HepG2 (cell line): ENCODE data around the gene RELB. TPM values are rescaled to one million over a fixed set of nuclear protein-coding genes. Genes with fewer than 3 reads are reported as not detected.

ENCODE experiments used
- CREM ChIP-seq, 2 experiments: sonication (generic) in 1 of 2; formaldehyde crosslinking in 1 of 2; IDR thresholded peaks; 2 replicates each; pipeline versions ENCODE4 v1.4.0 to v1.6.1; 2016 to 2020; ENCODE audit warnings: antibody characterized with exemption in 1 of 2, mild to moderate bottlenecking in 1 of 2, missing genetic modification reagents in 1 of 2
- DMAP1 ChIP-seq: IDR thresholded peaks from 2 replicates; pipeline ENCODE4 v1.6.1; 2016
- DPF2 ChIP-seq: sonication (generic); formaldehyde crosslinking; IDR thresholded peaks from 2 replicates; pipeline ENCODE4 v1.4.0; 2020; ENCODE audit warnings: mild to moderate bottlenecking, low read depth, missing genetic modification reagents, borderline replicate concordance
- HDAC1 ChIP-seq: sonication (generic); formaldehyde crosslinking; IDR thresholded peaks from 2 replicates; pipeline ENCODE4 v1.5.1; 2020; ENCODE audit warnings: mild to moderate bottlenecking, missing genetic modification reagents
- IKZF1 ChIP-seq: fragments of 450-650 bp; IDR thresholded peaks from 2 replicates; pipeline ENCODE4 v1.7.1; 2016
- IRF2 ChIP-seq: IDR thresholded peaks from 2 replicates; pipeline ENCODE4 v1.6.1; 2018; ENCODE audit warnings: missing genetic modification reagents, missing compliant biosample characterization
- KDM5A ChIP-seq: fragments of 200-600 bp; sonication (generic); IDR thresholded peaks from 2 replicates; pipeline ENCODE4 v1.7.0; 2018; ENCODE audit warnings: antibody characterized with exemption, mild to moderate bottlenecking, low read length, borderline replicate concordance
- NFAT5 ChIP-seq: sonication (generic); formaldehyde crosslinking; IDR thresholded peaks from 2 replicates; pipeline ENCODE4 v1.4.0; 2020; ENCODE audit warnings: missing genetic modification reagents
- NFE2L2 ChIP-seq: fragments of 150-350 bp; IDR thresholded peaks from 2 replicates; pipeline ENCODE4 v1.6.1; 2014; ENCODE audit warnings: low read length
- PHF20 ChIP-seq: sonication (generic); formaldehyde crosslinking; IDR thresholded peaks from 2 replicates; pipeline ENCODE4 v1.5.0; 2020; ENCODE audit warnings: mild to moderate bottlenecking, missing genetic modification reagents
- PHF21A ChIP-seq: sonication (generic); formaldehyde crosslinking; IDR thresholded peaks from 2 replicates; pipeline ENCODE4 v1.5.0; 2020; ENCODE audit warnings: mild to moderate bottlenecking, missing genetic modification reagents
- RARA ChIP-seq: IDR thresholded peaks from 2 replicates; pipeline ENCODE4 v1.6.1; 2016; ENCODE audit warnings: missing genetic modification reagents, missing compliant biosample characterization
- SP140L ChIP-seq: sonication (generic); formaldehyde crosslinking; IDR thresholded peaks from 2 replicates; pipeline ENCODE4 v1.4.0; 2020; ENCODE audit warnings: missing genetic modification reagents, borderline replicate concordance
- TBX2 ChIP-seq: sonication (generic); formaldehyde crosslinking; IDR thresholded peaks from 2 replicates; pipeline ENCODE4 v1.5.0; 2020; ENCODE audit warnings: missing genetic modification reagents, mild to moderate bottlenecking, borderline replicate concordance
- TMF1 ChIP-seq: sonication (generic); formaldehyde crosslinking; IDR thresholded peaks from 2 replicates; pipeline ENCODE4 v1.8.1; 2022; ENCODE audit warnings: low read depth, missing genetic modification reagents
- YEATS4 ChIP-seq: sonication (generic); formaldehyde crosslinking; IDR thresholded peaks from 2 replicates; pipeline ENCODE4 v1.4.0; 2020; ENCODE audit warnings: missing genetic modification reagents, borderline replicate concordance
- ZFP36L1 ChIP-seq: sonication (generic); formaldehyde crosslinking; IDR thresholded peaks from 2 replicates; pipeline ENCODE4 v1.8.0; 2022; ENCODE audit warnings: mild to moderate bottlenecking, missing genetic modification reagents, moderate library complexity
- ZNF468 ChIP-seq: sonication (generic); formaldehyde crosslinking; IDR thresholded peaks from 2 replicates; pipeline ENCODE4 v1.8.0; 2022; ENCODE audit warnings: mild to moderate bottlenecking, moderate library complexity, missing genetic modification reagents
- ZNF616 ChIP-seq: sonication (generic); formaldehyde crosslinking; IDR thresholded peaks from 2 replicates; pipeline ENCODE4 v1.5.0; 2020; ENCODE audit warnings: low read depth, mild to moderate bottlenecking, missing genetic modification reagents
- ZNF678 ChIP-seq: sonication (generic); formaldehyde crosslinking; IDR thresholded peaks from 2 replicates; pipeline ENCODE4 v1.4.0; 2020; ENCODE audit warnings: mild to moderate bottlenecking, missing genetic modification reagents
- polyA plus RNA-seq, 8 experiments: library from polyadenylated mRNA; depleted of rRNA in 3 of 8; stranded (reverse) in 7 of 8; unstranded in 1 of 8; fragments of >200 nt; fragmentation: Illumina TruSeq in 4 of 8; extraction: Trizol in 4 of 8; gene quantifications; 2 replicates each; pipeline versions ENCODE4 v1.2.1 to v1.2.3, GENCODE V29; 2011 to 2016; ENCODE audit warnings: low read depth in 4 of 8, missing spikeins in 1 of 8, mixed read lengths in 1 of 8; ENCODE audit not compliant: insufficient read depth in 1 of 8
- total RNA-seq, 5 experiments: library from RNA; depleted of rRNA; stranded (reverse); fragments of >200 nt; fragmentation: Illumina TruSeq; extraction: Trizol; gene quantifications; 2 replicates each; pipeline ENCODE4 v1.2.3, GENCODE V29; 2016; ENCODE audit warnings: low read depth in 1 of 5
- TF ChIP-seq, protein P1 (sequence below): sonication (generic); formaldehyde crosslinking; conservative IDR thresholded peaks from 2 replicates; pipeline ENCODE4 v1.4.0; 2020; ENCODE audit warnings: mild to moderate bottlenecking, missing genetic modification reagents, moderate library complexity
- TF ChIP-seq, protein P2 (sequence below): sonication (generic); formaldehyde crosslinking; IDR thresholded peaks from 2 replicates; pipeline ENCODE4 v1.5.1; 2020; ENCODE audit warnings: mild to moderate bottlenecking, missing genetic modification reagents, moderate library complexity

The RELB gene
- total and polyA plus RNA-seq, 2 of the 13 experiments (the other 11 are each of a cell fraction or from before 2014, with no cell fraction given) = 1.9 to 3.5 TPM

- TF ChIP-seq DPF2 (CRISPR knock-in tag) (no peak), PHF21A (CRISPR knock-in tag) (no peak), RARA (no peak), HDAC1 (CRISPR knock-in tag) (peak; percentile 64), TBX2 (CRISPR knock-in tag) (peak; percentile 49), KDM5A (no peak), TMF1 (CRISPR knock-in tag) (no peak), PHF20 (CRISPR knock-in tag) (no peak), ZNF616 (CRISPR knock-in tag) (no peak), ZFP36L1 (CRISPR knock-in tag) (no peak), NFE2L2 (no peak), YEATS4 (CRISPR knock-in tag) (no peak), ZNF678 (no peak), IRF2 (CRISPR knock-in tag) (peak; percentile 17; the same call in 1 of the 2 replicates), IKZF1 (no peak), SP140L (CRISPR knock-in tag) (no peak), NFAT5 (CRISPR knock-in tag) (no peak), ZNF468 (CRISPR knock-in tag) (no peak), CREM (IDR thresholded peaks at IDR 0.05) (peak; percentile 52), CREM (CRISPR knock-in tag; IDR thresholded peaks at IDR 0.05) (no peak), DMAP1 (no peak)
- TF ChIP-seq, protein P1, sequence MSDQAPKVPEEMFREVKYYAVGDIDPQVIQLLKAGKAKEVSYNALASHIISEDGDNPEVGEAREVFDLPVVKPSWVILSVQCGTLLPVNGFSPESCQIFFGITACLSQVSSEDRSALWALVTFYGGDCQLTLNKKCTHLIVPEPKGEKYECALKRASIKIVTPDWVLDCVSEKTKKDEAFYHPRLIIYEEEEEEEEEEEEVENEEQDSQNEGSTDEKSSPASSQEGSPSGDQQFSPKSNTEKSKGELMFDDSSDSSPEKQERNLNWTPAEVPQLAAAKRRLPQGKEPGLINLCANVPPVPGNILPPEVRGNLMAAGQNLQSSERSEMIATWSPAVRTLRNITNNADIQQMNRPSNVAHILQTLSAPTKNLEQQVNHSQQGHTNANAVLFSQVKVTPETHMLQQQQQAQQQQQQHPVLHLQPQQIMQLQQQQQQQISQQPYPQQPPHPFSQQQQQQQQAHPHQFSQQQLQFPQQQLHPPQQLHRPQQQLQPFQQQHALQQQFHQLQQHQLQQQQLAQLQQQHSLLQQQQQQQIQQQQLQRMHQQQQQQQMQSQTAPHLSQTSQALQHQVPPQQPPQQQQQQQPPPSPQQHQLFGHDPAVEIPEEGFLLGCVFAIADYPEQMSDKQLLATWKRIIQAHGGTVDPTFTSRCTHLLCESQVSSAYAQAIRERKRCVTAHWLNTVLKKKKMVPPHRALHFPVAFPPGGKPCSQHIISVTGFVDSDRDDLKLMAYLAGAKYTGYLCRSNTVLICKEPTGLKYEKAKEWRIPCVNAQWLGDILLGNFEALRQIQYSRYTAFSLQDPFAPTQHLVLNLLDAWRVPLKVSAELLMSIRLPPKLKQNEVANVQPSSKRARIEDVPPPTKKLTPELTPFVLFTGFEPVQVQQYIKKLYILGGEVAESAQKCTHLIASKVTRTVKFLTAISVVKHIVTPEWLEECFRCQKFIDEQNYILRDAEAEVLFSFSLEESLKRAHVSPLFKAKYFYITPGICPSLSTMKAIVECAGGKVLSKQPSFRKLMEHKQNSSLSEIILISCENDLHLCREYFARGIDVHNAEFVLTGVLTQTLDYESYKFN = no peak
- TF ChIP-seq, protein P2, sequence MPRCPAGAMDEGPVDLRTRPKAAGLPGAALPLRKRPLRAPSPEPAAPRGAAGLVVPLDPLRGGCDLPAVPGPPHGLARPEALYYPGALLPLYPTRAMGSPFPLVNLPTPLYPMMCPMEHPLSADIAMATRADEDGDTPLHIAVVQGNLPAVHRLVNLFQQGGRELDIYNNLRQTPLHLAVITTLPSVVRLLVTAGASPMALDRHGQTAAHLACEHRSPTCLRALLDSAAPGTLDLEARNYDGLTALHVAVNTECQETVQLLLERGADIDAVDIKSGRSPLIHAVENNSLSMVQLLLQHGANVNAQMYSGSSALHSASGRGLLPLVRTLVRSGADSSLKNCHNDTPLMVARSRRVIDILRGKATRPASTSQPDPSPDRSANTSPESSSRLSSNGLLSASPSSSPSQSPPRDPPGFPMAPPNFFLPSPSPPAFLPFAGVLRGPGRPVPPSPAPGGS (CRISPR knock-in tag) = no peak; the same call in 1 of the 2 replicates
These were observed at the start of gene RELB (continued) for GRCh38 chr19:45001087-45001739.
